HL-60 (cell line): ENCODE results near the gene SH3D19.

Experiments
- DNase-seq, 2 experiments: peaks; one replicate each; pipeline ENCODE4 v3.0.0-alpha.2; 2010 to 2020; ENCODE audit warnings: low read depth in 1 of 2, low spot score in 1 of 2
- H3K27ac ChIP-seq: fragments of 250-450 bp; sonication (Bioruptor Pico); replicated peaks from 2 replicates; pipeline ENCODE4 v1.5.1; 2020; ENCODE audit warnings: mild to moderate bottlenecking, moderate library complexity
- H3K27me3 ChIP-seq: fragments of 250-450 bp; sonication (Bioruptor Pico); 2 replicates; pipeline ENCODE4 v1.5.1; 2021; ENCODE audit warnings: mild to moderate bottlenecking, moderate library complexity; ENCODE audit not compliant: insufficient read depth, poor library complexity, severe bottlenecking
- H3K4me3 ChIP-seq: replicated peaks from 2 replicates; pipeline ENCODE4 v1.5.1; 2011; ENCODE audit warnings: mild to moderate bottlenecking, control low read depth, low read length; ENCODE audit not compliant: insufficient read depth
- GABPA ChIP-seq: IDR thresholded peaks from 2 replicates; pipeline ENCODE4 v1.6.1; 2012; ENCODE audit warnings: low read depth
- POLR2AphosphoS5 ChIP-seq: IDR thresholded peaks from 2 replicates; pipeline ENCODE4 v1.6.1; 2012; ENCODE audit warnings: low read depth
- SPI1 ChIP-seq: IDR thresholded peaks from 2 replicates; pipeline ENCODE4 v1.6.1; 2012; ENCODE audit warnings: low read depth, mild to moderate bottlenecking, borderline replicate concordance
- TF ChIP-seq, protein P1 (sequence below): IDR thresholded peaks from 2 replicates; pipeline ENCODE4 v1.6.1; 2012; ENCODE audit warnings: low read depth; ENCODE audit not compliant: insufficient replicate concordance
- TF ChIP-seq, protein P2 (sequence below): IDR thresholded peaks from one replicate; pipeline ENCODE4 v1.5.1; 2011; ENCODE audit warnings: low read length, control low read depth, inconsistent platforms; ENCODE audit not compliant: insufficient read depth

SH3D19 gene

GRCh38 chr4:151202851-151203455, 122.5 kb downstream of the SH3D19 start:
- TF ChIP-seq, protein P1, sequence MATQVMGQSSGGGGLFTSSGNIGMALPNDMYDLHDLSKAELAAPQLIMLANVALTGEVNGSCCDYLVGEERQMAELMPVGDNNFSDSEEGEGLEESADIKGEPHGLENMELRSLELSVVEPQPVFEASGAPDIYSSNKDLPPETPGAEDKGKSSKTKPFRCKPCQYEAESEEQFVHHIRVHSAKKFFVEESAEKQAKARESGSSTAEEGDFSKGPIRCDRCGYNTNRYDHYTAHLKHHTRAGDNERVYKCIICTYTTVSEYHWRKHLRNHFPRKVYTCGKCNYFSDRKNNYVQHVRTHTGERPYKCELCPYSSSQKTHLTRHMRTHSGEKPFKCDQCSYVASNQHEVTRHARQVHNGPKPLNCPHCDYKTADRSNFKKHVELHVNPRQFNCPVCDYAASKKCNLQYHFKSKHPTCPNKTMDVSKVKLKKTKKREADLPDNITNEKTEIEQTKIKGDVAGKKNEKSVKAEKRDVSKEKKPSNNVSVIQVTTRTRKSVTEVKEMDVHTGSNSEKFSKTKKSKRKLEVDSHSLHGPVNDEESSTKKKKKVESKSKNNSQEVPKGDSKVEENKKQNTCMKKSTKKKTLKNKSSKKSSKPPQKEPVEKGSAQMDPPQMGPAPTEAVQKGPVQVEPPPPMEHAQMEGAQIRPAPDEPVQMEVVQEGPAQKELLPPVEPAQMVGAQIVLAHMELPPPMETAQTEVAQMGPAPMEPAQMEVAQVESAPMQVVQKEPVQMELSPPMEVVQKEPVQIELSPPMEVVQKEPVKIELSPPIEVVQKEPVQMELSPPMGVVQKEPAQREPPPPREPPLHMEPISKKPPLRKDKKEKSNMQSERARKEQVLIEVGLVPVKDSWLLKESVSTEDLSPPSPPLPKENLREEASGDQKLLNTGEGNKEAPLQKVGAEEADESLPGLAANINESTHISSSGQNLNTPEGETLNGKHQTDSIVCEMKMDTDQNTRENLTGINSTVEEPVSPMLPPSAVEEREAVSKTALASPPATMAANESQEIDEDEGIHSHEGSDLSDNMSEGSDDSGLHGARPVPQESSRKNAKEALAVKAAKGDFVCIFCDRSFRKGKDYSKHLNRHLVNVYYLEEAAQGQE: no peak
- TF ChIP-seq POLR2AphosphoS5: no peak
- TF ChIP-seq, protein P2, sequence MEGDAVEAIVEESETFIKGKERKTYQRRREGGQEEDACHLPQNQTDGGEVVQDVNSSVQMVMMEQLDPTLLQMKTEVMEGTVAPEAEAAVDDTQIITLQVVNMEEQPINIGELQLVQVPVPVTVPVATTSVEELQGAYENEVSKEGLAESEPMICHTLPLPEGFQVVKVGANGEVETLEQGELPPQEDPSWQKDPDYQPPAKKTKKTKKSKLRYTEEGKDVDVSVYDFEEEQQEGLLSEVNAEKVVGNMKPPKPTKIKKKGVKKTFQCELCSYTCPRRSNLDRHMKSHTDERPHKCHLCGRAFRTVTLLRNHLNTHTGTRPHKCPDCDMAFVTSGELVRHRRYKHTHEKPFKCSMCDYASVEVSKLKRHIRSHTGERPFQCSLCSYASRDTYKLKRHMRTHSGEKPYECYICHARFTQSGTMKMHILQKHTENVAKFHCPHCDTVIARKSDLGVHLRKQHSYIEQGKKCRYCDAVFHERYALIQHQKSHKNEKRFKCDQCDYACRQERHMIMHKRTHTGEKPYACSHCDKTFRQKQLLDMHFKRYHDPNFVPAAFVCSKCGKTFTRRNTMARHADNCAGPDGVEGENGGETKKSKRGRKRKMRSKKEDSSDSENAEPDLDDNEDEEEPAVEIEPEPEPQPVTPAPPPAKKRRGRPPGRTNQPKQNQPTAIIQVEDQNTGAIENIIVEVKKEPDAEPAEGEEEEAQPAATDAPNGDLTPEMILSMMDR: no peak
- TF ChIP-seq GABPA: no peak
- no peak for TF ChIP-seq SPI1
- Histone ChIP-seq H3K27me3 (no peaks in the 10 kb centered on the region), H3K27ac (no peak overlapping the region), H3K4me3 (no peak overlapping the region)
- DNase-seq: no peak

DNA sequence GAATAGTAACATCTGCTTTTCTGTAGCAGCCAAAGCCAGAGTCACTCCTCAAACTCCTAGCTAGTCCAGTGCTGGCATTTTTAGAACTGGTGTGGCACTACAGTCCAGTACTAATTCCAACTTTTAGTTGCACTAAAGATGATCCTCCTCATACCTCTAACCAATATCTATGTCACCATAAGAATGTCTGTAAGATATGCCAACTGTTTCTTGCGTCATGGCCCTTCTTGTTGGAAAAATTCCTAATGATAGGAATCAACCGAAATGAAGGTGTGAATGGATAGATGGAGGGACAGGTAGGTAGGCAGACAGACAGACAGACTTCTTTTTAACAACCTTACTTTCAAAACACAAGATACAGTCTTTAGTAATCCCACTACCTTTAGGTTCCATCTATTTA, 123.0 kb downstream of the SH3D19 start:
- Histone ChIP-seq H3K4me3 (no peak overlapping the region), H3K27ac (no peak overlapping the region), H3K27me3 (no peaks in the 10 kb centered on the region)
- TF ChIP-seq SPI1 (no peak), GABPA (no peak), POLR2AphosphoS5 (no peak)
- TF ChIP-seq, protein P2: no peak
- TF ChIP-seq, protein P1: no peak
- no peak for DNase-seq

DNA sequence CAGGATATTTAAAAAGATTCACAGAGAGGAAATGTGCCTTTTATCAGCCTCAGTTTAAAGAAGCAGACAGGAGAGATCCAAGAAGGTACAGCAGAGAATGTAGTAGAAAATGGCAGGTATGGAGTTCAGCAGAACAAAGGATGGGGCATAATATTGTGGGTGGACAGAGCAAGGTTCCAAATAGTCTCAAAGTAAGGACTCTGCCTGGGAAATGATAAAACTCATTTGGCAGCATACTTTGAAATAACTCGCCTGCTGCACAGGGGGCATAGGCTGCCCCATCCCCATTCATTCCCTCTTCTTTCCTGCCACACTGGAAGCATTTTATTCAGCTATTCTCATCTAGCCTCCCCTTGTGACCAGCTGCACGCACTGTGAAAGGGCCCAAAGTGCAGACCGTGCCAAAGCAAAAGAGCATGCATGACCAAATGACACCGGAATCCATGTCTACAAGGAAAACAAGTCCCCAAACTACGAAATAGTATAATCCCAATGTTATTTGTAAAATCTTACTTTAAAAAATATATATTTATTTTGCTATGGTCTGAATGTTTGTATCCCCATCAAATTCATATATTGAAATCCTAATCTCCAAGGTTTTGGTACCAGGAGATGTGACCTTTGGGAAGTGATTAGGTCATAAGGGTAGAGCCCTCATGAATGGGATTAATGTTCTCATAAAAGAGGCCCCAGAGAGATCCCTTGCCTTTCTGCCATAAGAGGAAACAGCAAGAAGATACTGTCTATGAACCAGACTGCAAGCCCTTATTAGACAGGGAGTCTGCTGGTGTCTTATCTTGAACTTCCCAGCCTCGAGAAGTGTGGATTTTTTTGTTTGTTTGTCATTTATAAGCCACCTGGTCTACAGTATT, 125.8 kb downstream of the SH3D19 start:
- no peak overlapping the region for H3K4me3 ChIP-seq
- DNase-seq: no peak
- H3K27me3 ChIP-seq: no peaks in the 10 kb centered on the region
- TF ChIP-seq POLR2AphosphoS5 (no peak), SPI1 (no peak)
- TF ChIP-seq, protein P2: no peak
- H3K27ac ChIP-seq: no peak overlapping the region
